HG03045 (cell line): ENCODE results near the gene GLOD4.
"Not testable (repeated sequence)": the region's sequence is repeated elsewhere in the genome, so short reads cannot be mapped to it uniquely, and the experiment has no call there.

Source experiments
- ATAC-seq: cut with Tn5 transposase; IDR thresholded peaks from one replicate; pipeline ENCODE4 v1.9.1; 2021; ENCODE audit warnings: mild to moderate bottlenecking, moderate library complexity; ENCODE audit not compliant: unreplicated experiment

The GLOD4 gene

GRCh38 chr17:802901-803881 lies 21.1 kb upstream of the GLOD4 start:
- ATAC-seq = no peak

- ATAC-seq = no peak
Observed at GRCh38 chr17:802481-802880, 20.4 kb upstream of the GLOD4 start.

- ATAC-seq = no peak
Observed at GRCh38 chr17:801660-802059, 19.6 kb upstream of the GLOD4 start.

- ATAC-seq = no peak
Observed at GRCh38 chr17:800446-801242, 18.6 kb upstream of the GLOD4 start.

- no peak for ATAC-seq
Observed at GRCh38 chr17:799261-799660, 17.2 kb upstream of the GLOD4 start.

- ATAC-seq = no peak
Observed at GRCh38 chr17:798246-798645, 16.2 kb upstream of the GLOD4 start.

GRCh38 chr17:797236-797840 lies 15.3 kb upstream of the GLOD4 start:
- no peak for ATAC-seq

GRCh38 chr17:796609-797008 lies 14.5 kb upstream of the GLOD4 start:
- ATAC-seq = no peak

GRCh38 chr17:795721-796120 lies 13.6 kb upstream of the GLOD4 start:
- no peak for ATAC-seq

GRCh38 chr17:795276-795675 lies 13.2 kb upstream of the GLOD4 start:
- no peak for ATAC-seq

- ATAC-seq = no peak
Observed at GRCh38 chr17:794876-795275, 12.8 kb upstream of the GLOD4 start.

- ATAC-seq = no peak
Observed at GRCh38 chr17:792277-792676, 10.2 kb upstream of the GLOD4 start.

- ATAC-seq = no peak
Observed at GRCh38 chr17:791829-792228, 9.7 kb upstream of the GLOD4 start.

- not testable (repeated sequence) for ATAC-seq
Observed at GRCh38 chr17:790874-791247, 8.8 kb upstream of the GLOD4 start.

GRCh38 chr17:789931-790873 lies 8.1 kb upstream of the GLOD4 start:
- not testable (repeated sequence) for ATAC-seq

GRCh38 chr17:789160-789840 lies 7.2 kb upstream of the GLOD4 start:
- no peak for ATAC-seq

GRCh38 chr17:788551-788950 lies 6.5 kb upstream of the GLOD4 start:
- no peak for ATAC-seq

- no peak for ATAC-seq
Observed at GRCh38 chr17:787641-788221, 5.7 kb upstream of the GLOD4 start.

- ATAC-seq = not testable (repeated sequence)
Observed at GRCh38 chr17:785901-786300, 3.8 kb upstream of the GLOD4 start.
